GM23338 (cell line): Measurements from ENCODE around the gene PTGDR2. TPM values are rescaled to one million over a fixed set of nuclear protein-coding genes. Genes with fewer than 3 reads are reported as not detected.

Source experiments
- polyA plus RNA-seq: library from polyadenylated mRNA; unstranded; fragments of >200 nt; fragmentation: Nextera tagmentation; extraction: Ambion mirVana; gene quantifications from 2 replicates; pipeline ENCODE4 v1.2.1, GENCODE V29; 2016
- total RNA-seq: library from RNA; depleted of rRNA; stranded (reverse); fragments of >200 nt; shearing (Covaris generic); gene quantifications from 2 replicates; pipeline ENCODE4 v1.2.3, GENCODE V29; 2014; rRNA removed

PTGDR2 gene
- total and polyA plus RNA-seq, 2 experiments from 2014 or later: 0.24 to 0.73 TPM

Other genes starting within 250 kb of the PTGDR2 start
- gene MS4A8, start 156.3 kb downstream of the PTGDR2 start, total RNA-seq: not detected in 2 replicates
- gene MS4A8, start 156.3 kb downstream of the PTGDR2 start, polyA plus RNA-seq: not detected in 2 replicates
- not detected in 2 replicates for gene MS4A18, start 131.2 kb downstream of the PTGDR2 start, total RNA-seq
- not detected in 2 replicates for gene MS4A18, start 131.2 kb downstream of the PTGDR2 start, polyA plus RNA-seq
- not detected in 2 replicates for gene MS4A15, start 99.1 kb downstream of the PTGDR2 start, total RNA-seq
- gene MS4A15, start 99.1 kb downstream of the PTGDR2 start, polyA plus RNA-seq: 0.14 and 0.44 TPM in 2 replicates
- gene MS4A10, start 70.6 kb downstream of the PTGDR2 start, total RNA-seq: not detected in 2 replicates
- not detected in 2 replicates for gene MS4A10, start 70.6 kb downstream of the PTGDR2 start, polyA plus RNA-seq
- 81.8 and 98.5 TPM in 2 replicates for gene CCDC86, start 13.8 kb downstream of the PTGDR2 start, total RNA-seq
- 67.0 and 67.3 TPM in 2 replicates for gene CCDC86, start 13.8 kb downstream of the PTGDR2 start, polyA plus RNA-seq
- gene ZP1, start 11.6 kb upstream of the PTGDR2 start, total RNA-seq: not detected in 2 replicates
- gene ZP1, start 11.6 kb upstream of the PTGDR2 start, polyA plus RNA-seq: not detected in 2 replicates
- 134 and 161 TPM in 2 replicates for gene PRPF19, start 50.6 kb upstream of the PTGDR2 start, total RNA-seq
- gene PRPF19, start 50.6 kb upstream of the PTGDR2 start, polyA plus RNA-seq: 153 and 186 TPM in 2 replicates
- gene TMEM109, start 58.2 kb upstream of the PTGDR2 start, total RNA-seq: 12.1 and 17.7 TPM in 2 replicates
- gene TMEM109, start 58.2 kb upstream of the PTGDR2 start, polyA plus RNA-seq: 17.4 TPM in 2 replicates
- gene TMEM132A, start 68.5 kb upstream of the PTGDR2 start, total RNA-seq: 51.9 and 96.6 TPM in 2 replicates
- 36.2 and 38.5 TPM in 2 replicates for gene TMEM132A, start 68.5 kb upstream of the PTGDR2 start, polyA plus RNA-seq
- 15.8 and 18.9 TPM in 2 replicates for gene SLC15A3, start 96.2 kb upstream of the PTGDR2 start, total RNA-seq
- 14.2 and 16.7 TPM in 2 replicates for gene SLC15A3, start 96.2 kb upstream of the PTGDR2 start, polyA plus RNA-seq
- gene CD6, start 115.7 kb upstream of the PTGDR2 start, total RNA-seq: 0.49 and 1.9 TPM in 2 replicates
- gene CD6, start 115.7 kb upstream of the PTGDR2 start, polyA plus RNA-seq: not detected in 2 replicates
- gene CD5, start 246.5 kb upstream of the PTGDR2 start, total RNA-seq: not detected in 2 replicates
- gene CD5, start 246.5 kb upstream of the PTGDR2 start, polyA plus RNA-seq: not detected in 2 replicates